Chondrocyte (in vitro differentiated cells): Measurements from ENCODE around the gene SPATA20. TPM values are rescaled to one million over a fixed set of nuclear protein-coding genes. Genes with fewer than 3 reads are reported as not detected.

ENCODE experiments used
- DNase-seq: peaks from one replicate; pipeline ENCODE4 v3.0.0; 2021; ENCODE audit warnings: mixed read lengths, low spot score
- H3K27ac Mint-ChIP-seq: one replicate; pipeline ENCODE4 v1.8.0; 2021; ENCODE audit warnings: mild to moderate bottlenecking, moderate library complexity, mixed read lengths; ENCODE audit not compliant: unreplicated experiment
- H3K27me3 Mint-ChIP-seq: 2 replicates; pipeline ENCODE4 v1.8.0; 2021; ENCODE audit warnings: low read depth, mixed read lengths
- H3K36me3 Mint-ChIP-seq: 2 replicates; pipeline ENCODE4 v1.8.0; 2021; ENCODE audit warnings: low read depth, mixed read lengths
- H3K4me1 Mint-ChIP-seq: 2 replicates; pipeline ENCODE4 v1.8.0; 2021; ENCODE audit warnings: low read depth, mild to moderate bottlenecking, mixed read lengths
- H3K4me3 Mint-ChIP-seq: one replicate; pipeline ENCODE4 v1.8.0; 2021; ENCODE audit warnings: mild to moderate bottlenecking, moderate library complexity, mixed read lengths; ENCODE audit not compliant: unreplicated experiment
- H3K9me3 Mint-ChIP-seq: 2 replicates; pipeline ENCODE4 v1.8.0; 2021; ENCODE audit warnings: low read depth, mixed read lengths
- CTCF ChIP-seq: fragments of 200-600 bp; sonication (generic); IDR thresholded peaks from 2 replicates; pipeline ENCODE4 v1.5.0; 2021; ENCODE audit warnings: antibody characterized with exemption, mild to moderate bottlenecking, moderate library complexity
- total RNA-seq: library from RNA; stranded (reverse); gene quantifications from 3 replicates; pipeline ENCODE4 v1.2.1, GENCODE V29; 2021

SPATA20 gene
- total RNA-seq, 1 donor from 2014 or later, result 51.8 TPM

GRCh38 chr17:50590946-50591737 lies 44.2 kb downstream of the SPATA20 start:
- H3K27ac Mint-ChIP-seq, result no peak overlapping the region
- no peak for DNase-seq
- H3K27me3 Mint-ChIP-seq, result peaks cover 7% of the 10 kb centered on the region
- H3K4me1 Mint-ChIP-seq, result peaks cover 16% of the 10 kb centered on the region
- H3K4me3 Mint-ChIP-seq, result no peak overlapping the region
- no peaks in the 10 kb centered on the region for H3K36me3 Mint-ChIP-seq
- no peak for TF ChIP-seq CTCF
- H3K9me3 Mint-ChIP-seq, result no peaks in the 10 kb centered on the region

GRCh38 chr17:50593321-50593720 lies 46.3 kb downstream of the SPATA20 start:
- Mint-ChIP-seq H3K4me3 (no peak overlapping the region), H3K27me3 (peaks cover 4% of the 10 kb centered on the region), H3K36me3 (no peaks in the 10 kb centered on the region), H3K27ac (no peak overlapping the region), H3K9me3 (no peaks in the 10 kb centered on the region), H3K4me1 (peaks cover 16% of the 10 kb centered on the region)
- no peak for TF ChIP-seq CTCF
- DNase-seq, result no peak

- H3K36me3 Mint-ChIP-seq, result no peaks in the 10 kb centered on the region
- H3K9me3 Mint-ChIP-seq, result no peaks in the 10 kb centered on the region
- TF ChIP-seq CTCF, result no peak
- peaks cover 4% of the 10 kb centered on the region for H3K27me3 Mint-ChIP-seq
- H3K27ac Mint-ChIP-seq, result no peak overlapping the region
- DNase-seq, result no peak
- no peak overlapping the region for H3K4me3 Mint-ChIP-seq
- peaks cover 7% of the 10 kb centered on the region for H3K4me1 Mint-ChIP-seq
Measured at GRCh38 chr17:50594128-50594823, 47.3 kb downstream of the SPATA20 start.

GRCh38 chr17:50594892-50595291 lies 47.9 kb downstream of the SPATA20 start:
- peaks cover 4% of the 10 kb centered on the region for H3K27me3 Mint-ChIP-seq
- H3K9me3 Mint-ChIP-seq, result no peaks in the 10 kb centered on the region
- H3K36me3 Mint-ChIP-seq, result no peaks in the 10 kb centered on the region
- H3K4me3 Mint-ChIP-seq, result no peak overlapping the region
- no peak overlapping the region for H3K27ac Mint-ChIP-seq
- peaks cover under 1% of the 10 kb centered on the region for H3K4me1 Mint-ChIP-seq
- no peak for TF ChIP-seq CTCF
- DNase-seq, result no peak

- TF ChIP-seq CTCF, result peak; percentile 52
- H3K36me3 Mint-ChIP-seq, result no peaks in the 10 kb centered on the region
- H3K27me3 Mint-ChIP-seq, result peaks cover 4% of the 10 kb centered on the region
- H3K4me3 Mint-ChIP-seq, result no peak overlapping the region
- no peak for DNase-seq
- H3K27ac Mint-ChIP-seq, result no peak overlapping the region
- no peaks in the 10 kb centered on the region for H3K4me1 Mint-ChIP-seq
- H3K9me3 Mint-ChIP-seq, result no peaks in the 10 kb centered on the region
Measured at GRCh38 chr17:50596191-50597037, 49.4 kb downstream of the SPATA20 start.
